ENCODE results near the gene RMI1.
"Not testable (repeated sequence)": the region's sequence is repeated elsewhere in the genome, so short reads cannot be mapped to it uniquely, and the experiment has no call there.

The RMI1 gene

DNA sequence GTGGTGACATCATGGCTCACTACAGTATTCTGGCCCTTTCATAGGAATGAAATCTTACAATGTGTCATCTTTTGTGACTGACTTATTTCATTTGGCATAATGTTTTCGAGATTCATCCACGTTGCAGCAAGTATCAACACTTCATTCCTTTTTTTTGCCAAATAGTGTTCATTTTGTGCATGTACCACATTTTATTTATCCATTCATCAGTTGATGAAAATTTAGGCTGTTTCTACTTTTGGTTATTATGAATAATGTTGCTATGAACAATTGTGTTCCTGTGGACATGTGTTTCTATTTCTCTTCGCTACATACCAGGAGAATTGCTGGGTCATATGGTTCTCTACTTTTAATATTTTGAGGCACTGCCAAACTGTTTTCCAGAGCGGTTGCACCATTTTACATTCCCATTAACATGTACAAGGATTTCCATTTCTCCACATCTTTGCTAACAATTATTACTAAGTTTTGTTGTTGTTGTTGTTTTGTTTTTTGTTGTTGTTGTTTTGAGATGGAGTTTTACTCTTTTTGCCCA lies 43.5 kb downstream of the RMI1 start:
- H3K79me2 ChIP-seq (ENCODE audit: control insufficient read depth, insufficient read depth, low read length) = no peaks in the 10 kb centered on the region
- H3K36me3 ChIP-seq (ENCODE audit: control insufficient read depth, insufficient read depth, low read length) = no peaks in the 10 kb centered on the region
- no peak overlapping the region for H3K4me2 ChIP-seq (ENCODE audit: low read length)
- H2BK120ac ChIP-seq (ENCODE audit: low read depth, low read length) = no peak overlapping the region
- no peak overlapping the region for H3K4me3 ChIP-seq (ENCODE audit: low read length)
- H3K79me1 ChIP-seq (ENCODE audit: low read length) = no peaks in the 10 kb centered on the region
- H3K4me1 ChIP-seq (ENCODE audit: control insufficient read depth, low read depth, low read length) = no peaks in the 10 kb centered on the region
- no peak overlapping the region for H3K56ac ChIP-seq (ENCODE audit: low read length)
- no peak overlapping the region for H2AK5ac ChIP-seq (ENCODE audit: low read length)
- no peak for DNase-seq
- H4K5ac ChIP-seq (ENCODE audit: low read length) = no peak overlapping the region
- H3K18ac ChIP-seq (ENCODE audit: low read length) = no peak overlapping the region
- H2BK5ac ChIP-seq (ENCODE audit: low read length) = no peak overlapping the region
- H3K27me3 ChIP-seq (ENCODE audit: insufficient read depth, low read length, poor library complexity) = no peaks in the 10 kb centered on the region
- no peak overlapping the region for H4K8ac ChIP-seq (ENCODE audit: low read depth, low read length)
- H3K27ac ChIP-seq (ENCODE audit: low read depth, low read length) = no peak overlapping the region
- H3K9ac ChIP-seq (ENCODE audit: low read length) = no peak overlapping the region
- no peak overlapping the region for H2BK15ac ChIP-seq (replicated peaks; ENCODE audit: low read depth)
- no CpG with 5 or more reads among the region's 4 CpGs for WGBS (ENCODE audit: extremely low coverage, insufficient coverage, low lambda C conversion rate)
- no peak overlapping the region for H3K23ac ChIP-seq (ENCODE audit: low read length)
- H3K4ac ChIP-seq (ENCODE audit: low read depth, low read length) = no peak overlapping the region

DNA sequence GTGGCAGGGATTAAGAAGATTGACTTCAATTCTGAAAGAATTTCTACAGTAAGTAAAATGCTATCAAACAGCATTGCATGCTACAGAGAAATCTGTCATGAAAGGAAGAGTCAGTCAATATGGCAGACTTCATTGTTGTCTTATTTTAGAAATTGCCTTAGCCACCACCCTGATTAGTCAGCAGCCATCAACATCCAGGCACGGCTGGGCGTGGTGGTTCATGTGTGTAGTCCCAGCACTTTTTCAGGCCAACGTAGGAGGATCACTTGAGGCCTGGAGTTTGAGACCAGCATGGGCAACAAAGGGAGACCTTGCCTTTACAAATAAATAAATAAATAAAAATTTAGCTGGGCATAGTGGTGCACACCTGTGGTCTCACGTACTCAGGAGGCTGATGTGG lies 46.6 kb downstream of the RMI1 start:
- H3K79me2 ChIP-seq (ENCODE audit: control insufficient read depth, insufficient read depth, low read length) = no peaks in the 10 kb centered on the region
- H3K56ac ChIP-seq (ENCODE audit: low read length) = no peak overlapping the region
- no peak overlapping the region for H2BK120ac ChIP-seq (ENCODE audit: low read depth, low read length)
- H4K5ac ChIP-seq (ENCODE audit: low read length) = no peak overlapping the region
- H2BK15ac ChIP-seq (replicated peaks; ENCODE audit: low read depth) = no peak overlapping the region
- H2AK5ac ChIP-seq (ENCODE audit: low read length) = no peak overlapping the region
- H3K4me2 ChIP-seq (ENCODE audit: low read length) = no peak overlapping the region
- whole genome bisulfite sequencing (ENCODE audit: extremely low coverage, insufficient coverage, low lambda C conversion rate) = no CpG with 5 or more reads among the region's 4 CpGs
- no peak overlapping the region for H3K9ac ChIP-seq (ENCODE audit: low read length)
- H4K8ac ChIP-seq (ENCODE audit: low read depth, low read length) = no peak overlapping the region
- no peak for DNase-seq
- H3K27me3 ChIP-seq (ENCODE audit: insufficient read depth, low read length, poor library complexity) = no peaks in the 10 kb centered on the region
- H3K27ac ChIP-seq (ENCODE audit: low read depth, low read length) = no peak overlapping the region
- no peaks in the 10 kb centered on the region for H3K4me1 ChIP-seq (ENCODE audit: control insufficient read depth, low read depth, low read length)
- H3K4me3 ChIP-seq (ENCODE audit: low read length) = no peak overlapping the region
- H3K18ac ChIP-seq (ENCODE audit: low read length) = no peak overlapping the region
- no peak overlapping the region for H3K23ac ChIP-seq (ENCODE audit: low read length)
- no peaks in the 10 kb centered on the region for H3K36me3 ChIP-seq (ENCODE audit: control insufficient read depth, insufficient read depth, low read length)
- no peak overlapping the region for H2BK5ac ChIP-seq (ENCODE audit: low read length)
- H3K4ac ChIP-seq (ENCODE audit: low read depth, low read length) = no peak overlapping the region
- H3K79me1 ChIP-seq (ENCODE audit: low read length) = no peaks in the 10 kb centered on the region

DNA sequence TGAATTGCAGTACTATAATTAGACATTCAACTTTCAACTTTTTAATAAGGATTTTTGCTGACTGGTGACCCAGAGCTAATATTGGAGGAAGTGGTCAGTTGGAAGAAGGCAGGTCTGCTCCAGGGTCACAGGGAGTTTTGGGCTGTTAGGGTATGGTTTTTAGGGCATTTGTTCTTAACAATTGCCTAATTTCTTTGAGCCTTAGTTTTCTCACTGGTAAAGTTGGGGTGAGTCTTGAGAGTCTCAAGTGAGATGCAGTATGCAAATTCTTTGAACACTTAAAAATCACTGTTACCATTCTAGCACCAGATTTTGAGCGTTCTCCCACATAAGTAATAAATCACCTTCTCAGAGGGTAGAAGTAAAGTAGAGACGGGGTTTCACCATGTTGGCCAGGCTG lies 50.9 kb downstream of the RMI1 start:
- no peak overlapping the region for H3K4me2 ChIP-seq (ENCODE audit: low read length)
- no peaks in the 10 kb centered on the region for H3K27me3 ChIP-seq (ENCODE audit: insufficient read depth, low read length, poor library complexity)
- H3K4ac ChIP-seq (ENCODE audit: low read depth, low read length) = no peak overlapping the region
- no CpG with 5 or more reads among the region's 2 CpGs for WGBS (ENCODE audit: extremely low coverage, insufficient coverage, low lambda C conversion rate)
- no peak overlapping the region for H3K18ac ChIP-seq (ENCODE audit: low read length)
- H2AK5ac ChIP-seq (ENCODE audit: low read length) = no peak overlapping the region
- H4K5ac ChIP-seq (ENCODE audit: low read length) = no peak overlapping the region
- no peak overlapping the region for H2BK120ac ChIP-seq (ENCODE audit: low read depth, low read length)
- no peak overlapping the region for H3K27ac ChIP-seq (ENCODE audit: low read depth, low read length)
- H4K8ac ChIP-seq (ENCODE audit: low read depth, low read length) = no peak overlapping the region
- H3K4me3 ChIP-seq (ENCODE audit: low read length) = no peak overlapping the region
- H3K9ac ChIP-seq (ENCODE audit: low read length) = no peak overlapping the region
- H3K36me3 ChIP-seq (ENCODE audit: control insufficient read depth, insufficient read depth, low read length) = no peaks in the 10 kb centered on the region
- no peak overlapping the region for H3K23ac ChIP-seq (ENCODE audit: low read length)
- no peak overlapping the region for H2BK15ac ChIP-seq (replicated peaks; ENCODE audit: low read depth)
- no peak overlapping the region for H3K56ac ChIP-seq (ENCODE audit: low read length)
- DNase-seq = no peak
- no peak overlapping the region for H2BK5ac ChIP-seq (ENCODE audit: low read length)
- H3K4me1 ChIP-seq (ENCODE audit: control insufficient read depth, low read depth, low read length) = no peaks in the 10 kb centered on the region
- H3K79me2 ChIP-seq (ENCODE audit: control insufficient read depth, insufficient read depth, low read length) = no peaks in the 10 kb centered on the region
- H3K79me1 ChIP-seq (ENCODE audit: low read length) = no peaks in the 10 kb centered on the region

DNA sequence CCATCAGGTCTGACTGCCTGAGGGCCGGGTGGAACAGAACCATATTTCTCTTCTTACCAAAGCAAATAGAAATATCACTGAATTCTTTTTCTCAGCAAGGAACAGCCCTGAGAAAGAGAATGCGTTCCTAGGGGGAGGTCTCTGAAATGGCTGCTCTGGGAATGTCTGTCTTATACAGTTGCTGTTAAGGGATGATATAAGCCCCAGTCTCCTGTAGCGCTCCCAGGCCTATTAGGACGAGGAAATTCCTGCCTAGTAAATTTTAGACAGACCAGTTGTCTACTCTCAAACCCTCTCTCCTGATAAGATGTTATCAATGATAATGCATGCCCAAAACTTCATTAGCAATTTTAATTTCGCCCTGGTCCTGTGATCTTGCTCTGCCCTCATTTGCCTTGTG lies 61.3 kb downstream of the RMI1 start:
- H2BK15ac ChIP-seq (replicated peaks; ENCODE audit: low read depth); H3K79me2 ChIP-seq (ENCODE audit: control insufficient read depth, insufficient read depth, low read length); H4K8ac ChIP-seq (ENCODE audit: low read depth, low read length); H3K56ac ChIP-seq (ENCODE audit: low read length); H3K27ac ChIP-seq (ENCODE audit: low read depth, low read length); H3K4me2 ChIP-seq (ENCODE audit: low read length); H2BK120ac ChIP-seq (ENCODE audit: low read depth, low read length); H3K4ac ChIP-seq (ENCODE audit: low read depth, low read length); DNase-seq; H4K5ac ChIP-seq (ENCODE audit: low read length); H3K23ac ChIP-seq (ENCODE audit: low read length); H3K4me3 ChIP-seq (ENCODE audit: low read length); H3K4me1 ChIP-seq (ENCODE audit: control insufficient read depth, low read depth, low read length); H3K9ac ChIP-seq (ENCODE audit: low read length); H3K79me1 ChIP-seq (ENCODE audit: low read length); H3K27me3 ChIP-seq (ENCODE audit: insufficient read depth, low read length, poor library complexity); H2BK5ac ChIP-seq (ENCODE audit: low read length); H3K18ac ChIP-seq (ENCODE audit: low read length); H3K36me3 ChIP-seq (ENCODE audit: control insufficient read depth, insufficient read depth, low read length); H2AK5ac ChIP-seq (ENCODE audit: low read length): not testable (repeated sequence)
- WGBS (ENCODE audit: extremely low coverage, insufficient coverage, low lambda C conversion rate) = no CpG with 5 or more reads among the region's 5 CpGs

DNA sequence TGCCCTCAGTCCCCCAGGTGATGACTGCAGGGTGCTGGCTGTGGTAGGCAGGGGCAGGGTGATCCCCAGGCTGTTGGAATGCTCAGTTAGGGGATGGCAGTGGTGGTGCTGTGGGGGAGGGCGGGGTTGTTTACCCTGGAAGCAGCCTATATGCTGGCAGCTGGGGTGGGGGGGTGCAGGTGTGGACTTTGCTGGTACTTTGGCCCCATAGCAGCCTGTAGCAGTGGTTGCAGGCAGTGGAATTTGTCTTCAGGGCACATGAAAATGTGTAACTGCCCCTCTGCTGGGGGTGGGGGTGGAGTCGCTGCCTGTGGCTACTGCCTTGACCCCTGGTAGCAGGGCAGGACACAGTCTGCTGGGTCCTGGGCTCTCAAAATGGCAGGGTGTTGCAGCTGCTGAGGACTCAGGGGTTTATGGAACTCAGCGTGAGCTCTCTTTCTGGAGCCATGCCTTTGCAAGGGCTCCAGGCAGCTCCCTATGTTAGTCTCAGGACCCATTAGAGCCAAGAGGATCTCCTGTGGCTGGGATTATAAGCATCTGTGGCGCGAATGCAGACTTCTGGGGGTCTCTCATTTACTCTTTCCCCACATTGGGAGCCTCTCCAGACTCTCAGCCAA lies 65.0 kb downstream of the RMI1 start:
- no peak overlapping the region for H2AK5ac ChIP-seq (ENCODE audit: low read length)
- no peak overlapping the region for H3K4me3 ChIP-seq (ENCODE audit: low read length)
- H3K36me3 ChIP-seq (ENCODE audit: control insufficient read depth, insufficient read depth, low read length) = no peaks in the 10 kb centered on the region
- no peaks in the 10 kb centered on the region for H3K4me1 ChIP-seq (ENCODE audit: control insufficient read depth, low read depth, low read length)
- no peaks in the 10 kb centered on the region for H3K27me3 ChIP-seq (ENCODE audit: insufficient read depth, low read length, poor library complexity)
- H2BK120ac ChIP-seq (ENCODE audit: low read depth, low read length) = no peak overlapping the region
- H4K5ac ChIP-seq (ENCODE audit: low read length) = no peak overlapping the region
- no peak overlapping the region for H2BK5ac ChIP-seq (ENCODE audit: low read length)
- H3K56ac ChIP-seq (ENCODE audit: low read length) = no peak overlapping the region
- no peak overlapping the region for H3K4me2 ChIP-seq (ENCODE audit: low read length)
- H3K23ac ChIP-seq (ENCODE audit: low read length) = no peak overlapping the region
- no peaks in the 10 kb centered on the region for H3K79me2 ChIP-seq (ENCODE audit: control insufficient read depth, insufficient read depth, low read length)
- no peak overlapping the region for H3K18ac ChIP-seq (ENCODE audit: low read length)
- H3K9ac ChIP-seq (ENCODE audit: low read length) = no peak overlapping the region
- no peak overlapping the region for H3K4ac ChIP-seq (ENCODE audit: low read depth, low read length)
- H3K27ac ChIP-seq (ENCODE audit: low read depth, low read length) = no peak overlapping the region
- H3K79me1 ChIP-seq (ENCODE audit: low read length) = no peaks in the 10 kb centered on the region
- H2BK15ac ChIP-seq (replicated peaks; ENCODE audit: low read depth) = no peak overlapping the region
- DNase-seq = no peak
- no peak overlapping the region for H4K8ac ChIP-seq (ENCODE audit: low read depth, low read length)
- no CpG with 5 or more reads among the region's 5 CpGs for WGBS (ENCODE audit: extremely low coverage, insufficient coverage, low lambda C conversion rate)

All from mesendoderm (in vitro differentiated cells).